ENCODE data around the gene OR2T8.
A peak's percentile ranks its signal among the peaks of the same experiment; 100 is the strongest.

Gene OR2T8, protein sequence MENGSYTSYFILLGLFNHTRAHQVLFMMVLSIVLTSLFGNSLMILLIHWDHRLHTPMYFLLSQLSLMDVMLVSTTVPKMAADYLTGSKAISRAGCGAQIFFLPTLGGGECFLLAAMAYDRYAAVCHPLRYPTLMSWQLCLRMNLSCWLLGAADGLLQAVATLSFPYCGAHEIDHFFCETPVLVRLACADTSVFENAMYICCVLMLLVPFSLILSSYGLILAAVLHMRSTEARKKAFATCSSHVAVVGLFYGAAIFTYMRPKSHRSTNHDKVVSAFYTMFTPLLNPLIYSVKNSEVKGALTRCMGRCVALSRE

GRCh38 chr1:247919952-247920351 lies at the start of gene OR2T8:
TSS of gene OR2T8 (plus strand) at chr1:247920252. CDS start at chr1:247921018, 766 bp downstream.
- no peak for DNase-seq

DNA sequence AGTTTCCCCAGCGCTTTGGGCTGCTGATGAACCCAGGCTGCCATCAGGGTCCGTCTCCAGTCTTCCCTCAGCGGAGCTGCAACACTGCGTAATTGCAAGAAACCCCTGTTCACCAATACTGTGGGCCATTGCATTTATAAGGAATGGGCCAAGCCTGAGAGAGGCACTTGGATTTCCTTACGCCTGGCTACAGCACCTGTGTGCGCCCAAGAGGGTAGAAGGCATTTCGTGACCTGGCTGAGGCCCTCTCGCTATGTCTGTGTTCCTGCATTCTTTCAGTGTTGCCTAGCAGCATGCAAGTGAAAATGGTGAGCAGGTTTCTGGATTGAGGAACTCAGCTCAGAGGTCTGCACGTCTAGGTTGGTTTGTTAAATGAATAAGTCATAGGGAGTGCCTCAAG lies 36.7 kb upstream of the OR2T8 start:
- DNase-seq = no peak

GRCh38 chr1:247884797-247885413 lies 35.1 kb upstream of the OR2T8 start:
- DNase-seq = peak; percentile 41

- DNase-seq = no peak
Measured at GRCh38 chr1:247895163-247895637, 24.9 kb upstream of the OR2T8 start, which contains the start of gene OR2W3. TSS of gene OR2W3 (plus strand) at chr1:247895587. CDS start at chr1:247895587, 0 bp downstream.

GRCh38 chr1:247895976-247896375 lies 24.1 kb upstream of the OR2T8 start:
- no peak for DNase-seq

- DNase-seq = no peak
Measured at GRCh38 chr1:247904122-247904521, 15.9 kb upstream of the OR2T8 start.

DNA sequence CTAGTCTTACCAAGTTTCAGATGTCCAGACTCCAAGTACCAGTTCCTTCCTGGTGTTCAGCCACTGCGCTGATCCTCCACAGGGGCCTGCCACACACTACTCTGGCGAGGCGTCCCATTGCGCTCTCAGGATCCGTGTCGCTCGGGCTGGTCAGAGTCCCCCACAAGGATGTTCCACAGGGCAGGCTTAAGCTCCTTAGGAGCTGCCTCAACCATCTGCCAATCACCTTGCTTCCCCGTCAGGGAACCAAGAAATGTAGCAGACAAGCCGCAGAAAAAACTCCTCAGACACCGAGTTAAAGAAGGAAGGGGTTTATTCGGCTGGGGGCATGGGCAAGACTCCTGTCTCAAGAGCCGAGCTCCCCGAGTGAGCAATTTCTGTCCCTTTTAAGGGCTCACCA lies 14.9 kb upstream of the OR2T8 start:
- DNase-seq = no peak

GRCh38 chr1:247905910-247906503 lies 14.0 kb upstream of the OR2T8 start:
- DNase-seq = no peak

- peak; percentile 91 for DNase-seq
Measured at GRCh38 chr1:247906504-247907047, 13.5 kb upstream of the OR2T8 start.

- peak; percentile 78 for DNase-seq
Measured at GRCh38 chr1:247908766-247909165, 11.3 kb upstream of the OR2T8 start.

DNA sequence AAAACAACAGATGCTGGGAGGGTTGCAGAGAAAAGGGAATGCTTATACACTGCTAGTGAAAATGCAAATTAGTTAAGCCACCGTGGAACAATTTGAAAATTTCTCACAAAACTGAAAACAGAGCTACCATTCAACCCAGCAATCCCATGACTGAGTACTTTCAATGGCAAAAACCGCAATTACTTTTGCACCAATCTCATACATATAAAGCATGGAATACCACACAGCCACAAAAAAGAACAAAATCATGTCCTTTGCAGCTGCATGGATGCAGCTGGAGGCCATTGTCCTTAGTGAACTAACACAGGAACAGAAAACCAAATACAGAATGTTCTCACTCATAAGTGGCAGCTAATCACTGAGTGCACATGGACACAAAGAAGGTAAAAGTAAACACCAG lies 6.3 kb upstream of the OR2T8 start:
- no peak for DNase-seq

DNA sequence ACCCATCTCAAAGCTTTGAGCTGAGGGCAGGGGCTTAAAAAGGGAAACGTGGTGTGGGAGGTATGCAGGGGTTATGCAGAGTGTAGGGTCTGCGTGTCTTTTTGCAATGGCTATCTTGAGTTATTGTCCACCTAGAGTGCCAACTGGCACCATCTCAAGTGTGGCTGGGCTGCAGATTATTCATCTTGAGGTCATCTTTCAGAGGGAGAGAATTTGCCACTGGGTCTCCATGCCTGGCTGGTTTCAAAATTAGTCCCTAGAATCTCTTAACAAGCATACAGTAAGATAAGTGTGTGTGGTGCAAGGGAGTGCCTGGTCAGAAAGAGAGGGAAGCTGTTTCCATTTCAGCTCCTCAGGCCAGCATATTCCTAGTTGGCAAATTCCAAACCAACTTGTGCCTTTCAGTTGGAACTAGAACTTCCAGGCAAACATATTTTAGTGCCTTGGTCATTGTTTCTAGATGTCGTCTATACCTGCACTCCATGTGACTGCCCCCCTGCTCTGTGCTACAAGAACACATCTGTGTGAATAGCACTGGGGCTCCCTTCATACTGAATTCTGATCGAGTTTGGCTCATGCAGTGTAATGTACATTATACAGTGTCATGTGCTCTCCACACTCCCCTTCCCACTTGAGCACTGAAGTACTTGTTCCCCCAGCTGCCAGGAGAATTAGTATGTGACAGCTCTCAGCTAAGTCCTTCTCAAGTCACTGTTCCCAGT lies 5.0 kb upstream of the OR2T8 start:
- DNase-seq = peak; percentile 84

DNA sequence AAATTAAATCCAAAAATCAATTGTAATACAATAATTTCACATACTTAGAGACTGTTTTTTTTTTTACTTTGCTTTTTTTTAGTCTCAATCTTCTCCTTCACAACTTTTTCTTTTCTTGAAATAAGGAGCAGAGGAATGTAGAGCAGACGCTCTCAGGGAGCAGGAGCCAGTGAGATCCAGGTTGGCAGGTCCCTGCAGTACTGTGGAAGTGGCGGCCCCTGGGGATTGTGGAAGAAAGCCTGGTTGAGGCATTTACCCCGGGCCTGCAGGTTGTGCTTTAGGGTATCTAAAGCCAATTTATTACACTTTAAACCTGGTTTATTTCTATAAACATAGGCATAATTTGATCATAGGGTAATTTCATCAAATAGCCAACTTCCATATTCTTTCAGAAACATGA lies 3.9 kb downstream of the OR2T8 start:
- DNase-seq = no peak

- DNase-seq = no peak
Measured at GRCh38 chr1:247924868-247925267, 4.8 kb downstream of the OR2T8 start, which contains the start of gene OR2AJ1. TSS of gene OR2AJ1 (plus strand) at chr1:247924889. CDS start at chr1:247933769, 8,880 bp downstream.

- no peak for DNase-seq
Measured at GRCh38 chr1:247933989-247934388, 13.9 kb downstream of the OR2T8 start.

GRCh38 chr1:247935781-247936180 lies 15.7 kb downstream of the OR2T8 start:
- DNase-seq = no peak

DNA sequence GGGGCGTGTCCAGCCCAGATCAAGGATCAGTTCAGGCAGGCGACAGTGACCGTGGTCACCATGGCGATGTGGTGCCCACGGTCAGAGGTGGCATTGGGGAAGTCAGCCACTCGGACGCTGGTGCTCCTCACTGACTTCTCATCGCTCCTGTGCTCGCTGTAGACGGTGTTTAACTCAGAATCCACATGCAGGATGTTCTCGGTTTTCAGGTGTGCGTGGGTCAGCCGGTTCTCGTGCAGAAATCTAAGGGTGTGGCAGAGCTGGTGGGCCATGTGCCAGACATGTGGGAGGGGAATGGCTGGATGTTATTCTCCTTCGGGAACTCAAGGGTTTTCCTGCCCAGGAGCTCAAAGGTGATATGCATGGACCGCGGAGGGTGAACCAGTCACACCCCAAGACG lies 16.4 kb downstream of the OR2T8 start:
- DNase-seq = no peak

DNA sequence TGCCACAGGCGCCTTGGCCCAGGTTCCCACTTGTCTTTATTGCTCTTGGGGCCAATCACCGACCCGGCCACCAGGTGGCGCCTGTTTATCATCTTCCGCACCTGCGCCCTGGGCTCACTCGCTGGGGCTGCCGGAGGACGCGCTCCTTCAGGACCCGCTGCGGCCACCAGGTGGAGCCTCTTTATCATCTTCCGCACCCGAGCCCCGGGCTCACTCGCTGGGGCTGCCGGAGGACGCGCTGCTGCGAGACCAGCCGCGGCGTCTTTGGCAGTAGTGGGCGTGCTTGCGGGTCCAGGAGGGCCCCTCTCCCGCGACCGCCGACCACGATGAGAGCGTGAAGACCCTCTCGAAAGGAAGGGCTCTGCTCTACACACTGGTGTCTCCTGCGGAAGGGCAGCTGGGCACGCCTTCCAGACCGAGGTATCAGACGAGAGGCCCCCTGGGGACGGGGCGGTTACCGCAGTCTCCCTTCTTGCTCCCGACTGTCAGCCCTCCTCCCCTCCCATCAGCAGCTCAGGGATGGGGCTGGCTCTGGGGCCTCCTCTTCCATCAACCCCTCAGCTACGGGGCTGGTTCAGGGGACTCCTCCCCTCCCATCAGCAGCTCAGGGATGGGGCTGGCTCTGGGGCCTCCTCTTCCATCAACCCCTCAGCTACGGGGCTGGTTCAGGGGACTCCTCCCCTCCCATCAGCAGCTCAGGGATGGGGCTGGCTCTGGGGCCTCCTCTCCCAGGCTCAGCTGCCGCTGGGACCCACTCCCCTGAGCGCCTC lies 17.1 kb downstream of the OR2T8 start:
- DNase-seq = peak; percentile 56

DNA sequence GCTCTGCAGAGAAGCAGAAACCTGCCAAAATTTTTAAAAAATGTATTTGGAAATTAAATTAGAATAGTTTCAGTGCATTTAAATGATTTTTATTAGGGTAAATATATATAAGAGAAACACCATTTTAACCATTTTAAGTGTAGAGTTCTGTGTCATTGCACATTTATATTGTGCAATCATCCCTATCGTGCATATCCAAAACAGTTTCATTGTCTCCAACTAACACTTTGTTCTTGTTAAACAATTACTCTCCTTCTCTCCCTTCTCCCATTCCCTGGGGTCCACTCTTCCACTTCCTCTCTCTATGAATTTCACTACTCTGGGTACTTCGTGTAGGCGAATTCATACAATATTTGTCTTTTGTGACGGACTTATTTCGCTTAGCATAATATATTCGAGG lies 22.6 kb downstream of the OR2T8 start:
- no peak for DNase-seq

DNA sequence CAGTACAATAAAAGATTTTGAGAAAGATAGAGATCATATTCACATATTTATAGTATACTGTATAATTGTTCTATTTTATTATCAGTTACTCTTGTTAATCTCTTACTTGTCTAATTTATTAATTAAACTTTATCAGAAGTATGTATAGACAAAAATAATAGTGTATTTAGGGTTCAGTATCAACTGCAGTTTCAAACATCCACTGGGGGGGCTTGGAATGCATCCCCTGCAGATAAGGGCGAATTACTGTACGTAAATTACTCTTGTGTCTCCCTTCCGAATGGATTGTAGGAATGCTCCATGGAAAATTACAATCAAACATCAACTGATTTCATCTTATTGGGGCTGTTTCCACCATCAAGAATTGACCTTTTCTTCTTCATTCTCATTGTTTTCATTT lies 28.5 kb downstream of the OR2T8 start, which contains the start of gene OR2L8:
Gene OR2L8, plus strand, starts transcription at position 301 of the 400 bp plus-strand sequence. Its CDS starts 0 bp downstream, at position 301.
- no peak for DNase-seq

DNA sequence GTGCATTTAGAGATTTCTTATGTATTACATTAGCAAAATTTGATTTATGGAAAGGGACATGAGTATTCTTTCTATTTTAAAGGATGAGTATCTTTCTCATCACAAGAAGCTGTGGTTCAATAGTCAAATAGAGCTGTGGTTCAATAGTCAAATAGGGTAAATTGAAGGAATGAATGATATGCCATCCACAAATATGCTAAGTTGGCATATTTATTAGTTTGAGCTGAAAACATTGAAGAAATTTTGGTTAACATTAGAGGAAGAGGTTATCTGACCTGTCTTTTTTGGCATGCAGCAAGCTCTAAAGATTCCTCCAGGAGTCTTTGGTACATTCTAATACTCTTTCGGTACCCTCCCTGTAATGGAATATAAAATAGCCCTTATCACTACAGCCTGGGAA lies 33.4 kb downstream of the OR2T8 start:
- DNase-seq = no peak

DNA sequence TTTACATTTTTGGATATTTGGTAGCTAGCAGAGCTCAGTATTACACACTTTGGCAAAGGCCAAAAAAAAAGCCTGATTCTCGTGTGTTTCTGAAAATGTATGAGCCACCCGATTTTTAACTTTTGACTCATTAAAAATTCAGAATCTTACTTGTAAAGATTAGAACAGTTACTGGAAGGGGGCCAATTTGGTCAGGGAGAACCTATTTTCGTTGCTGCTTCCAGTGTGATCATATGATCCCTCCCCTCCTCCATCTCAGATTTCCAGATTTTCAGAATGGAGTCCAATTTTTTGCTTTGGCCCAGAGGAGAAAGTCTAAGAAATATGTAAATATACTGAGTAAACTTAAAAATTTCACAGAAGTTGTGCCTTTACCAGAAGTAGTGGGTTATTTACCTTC lies 41.7 kb downstream of the OR2T8 start:
- no peak for DNase-seq
